Measurements from ENCODE around the gene ANAPC2. TPM values are rescaled to one million over a fixed set of nuclear protein-coding genes. Genes with fewer than 3 reads are reported as not detected.

ANAPC2 gene
- total RNA-seq, 4 donors from 2014 or later = 14.0 to 34.1 (median 25.1) TPM

DNA sequence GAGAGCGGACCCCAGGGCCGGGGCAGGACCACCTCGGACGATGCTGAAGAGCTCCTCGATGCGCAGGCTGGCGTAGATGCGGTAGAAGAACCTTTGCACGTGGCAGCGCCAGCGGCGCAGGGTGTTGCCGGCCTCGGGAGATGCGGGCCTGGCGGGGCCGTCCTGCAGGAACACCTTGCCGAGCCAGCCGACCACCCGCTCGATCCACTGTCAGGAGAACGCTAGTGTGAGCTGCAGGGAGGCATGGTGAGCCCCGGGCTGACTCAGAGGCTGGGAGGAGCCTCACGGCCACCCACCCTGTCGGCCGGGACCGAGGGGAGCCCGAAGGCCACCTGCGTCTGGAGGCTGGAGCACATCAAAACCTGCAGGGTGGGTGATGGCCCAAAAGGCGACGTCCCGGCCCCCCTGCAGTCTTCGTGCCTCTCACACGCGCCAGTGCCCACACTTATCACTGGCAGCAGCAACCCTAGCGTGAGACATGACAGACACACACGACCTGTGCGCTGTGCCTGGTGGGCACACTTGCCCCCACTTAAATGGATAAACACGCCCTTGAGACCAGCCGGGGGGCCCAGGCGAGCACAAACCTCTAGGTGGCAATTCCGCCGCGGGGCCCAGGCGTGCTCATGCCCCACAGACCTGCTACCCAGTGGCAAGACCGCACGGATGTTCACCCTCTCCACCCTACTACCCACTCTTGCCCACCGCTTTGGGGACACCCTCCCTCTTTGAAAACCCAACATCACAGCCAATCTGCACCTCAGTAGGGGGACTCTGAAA, 3.3 kb downstream of the ANAPC2 start:
- H3K36me3 ChIP-seq = peaks cover 47 to 79% (median 47%) of the 10 kb centered on the region in 3 donors

DNA sequence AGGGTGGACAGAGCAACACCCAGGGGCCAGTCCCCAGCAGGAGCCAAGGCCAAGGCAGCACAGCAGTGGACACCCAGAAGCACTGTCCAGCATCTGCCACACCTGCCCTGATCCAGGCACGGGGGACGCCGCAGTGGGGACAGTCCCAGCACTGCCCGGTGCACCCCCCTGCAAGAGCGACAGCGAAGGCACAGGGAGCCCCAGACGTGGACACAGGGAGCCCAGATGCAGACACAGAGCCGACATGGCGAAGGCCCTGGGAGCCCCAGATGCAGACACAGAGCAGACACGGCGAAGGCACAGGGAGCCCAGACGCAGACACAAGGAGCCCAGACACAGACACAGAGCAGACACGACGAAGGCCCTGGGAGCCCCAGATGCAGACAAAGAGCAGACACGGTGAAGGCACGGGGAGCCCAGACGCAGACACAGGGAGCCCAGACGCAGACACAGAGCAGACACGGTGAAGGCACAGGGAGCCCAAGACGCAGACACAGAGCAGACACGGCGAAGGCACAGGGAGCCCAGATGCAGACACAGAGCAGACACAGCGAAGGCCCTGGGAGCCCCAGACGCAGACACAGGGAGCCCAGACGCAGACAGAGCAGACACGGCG, 4.3 kb downstream of the ANAPC2 start:
- DNase-seq = no peak
- no peaks in the 10 kb centered on the region for H3K27me3 ChIP-seq
- no peak overlapping the region for H3K27ac ChIP-seq
- H3K36me3 ChIP-seq = peaks cover 53 to 85% (median 54%) of the 10 kb centered on the region in 3 donors
- H3K9me3 ChIP-seq = no peaks in the 10 kb centered on the region
- intact Hi-C loops (cut with DNase I) = loop anchor here (10.0 kb wide), 1 partner anchor 51 kb away; the partner anchor contains the start of gene SLC34A3
- no peak overlapping the region for H3K4me3 ChIP-seq
- peaks cover 22 to 38% (median 23%) of the 10 kb centered on the region in 3 donors for H3K4me1 ChIP-seq
- TF ChIP-seq POLR2A (IDR thresholded peaks at IDR 0.05) = no peak
- TF ChIP-seq, protein P1, sequence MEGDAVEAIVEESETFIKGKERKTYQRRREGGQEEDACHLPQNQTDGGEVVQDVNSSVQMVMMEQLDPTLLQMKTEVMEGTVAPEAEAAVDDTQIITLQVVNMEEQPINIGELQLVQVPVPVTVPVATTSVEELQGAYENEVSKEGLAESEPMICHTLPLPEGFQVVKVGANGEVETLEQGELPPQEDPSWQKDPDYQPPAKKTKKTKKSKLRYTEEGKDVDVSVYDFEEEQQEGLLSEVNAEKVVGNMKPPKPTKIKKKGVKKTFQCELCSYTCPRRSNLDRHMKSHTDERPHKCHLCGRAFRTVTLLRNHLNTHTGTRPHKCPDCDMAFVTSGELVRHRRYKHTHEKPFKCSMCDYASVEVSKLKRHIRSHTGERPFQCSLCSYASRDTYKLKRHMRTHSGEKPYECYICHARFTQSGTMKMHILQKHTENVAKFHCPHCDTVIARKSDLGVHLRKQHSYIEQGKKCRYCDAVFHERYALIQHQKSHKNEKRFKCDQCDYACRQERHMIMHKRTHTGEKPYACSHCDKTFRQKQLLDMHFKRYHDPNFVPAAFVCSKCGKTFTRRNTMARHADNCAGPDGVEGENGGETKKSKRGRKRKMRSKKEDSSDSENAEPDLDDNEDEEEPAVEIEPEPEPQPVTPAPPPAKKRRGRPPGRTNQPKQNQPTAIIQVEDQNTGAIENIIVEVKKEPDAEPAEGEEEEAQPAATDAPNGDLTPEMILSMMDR (IDR thresholded peaks at IDR 0.05) = no peak
- 91 to 93% methylated on average over 18 to 25 of the region's 27 CpGs for WGBS, 2 donors

More for the DNA sequence above, 3.3 kb downstream of the ANAPC2 start:
- H3K27ac ChIP-seq = no peak overlapping the region
- H3K4me1 ChIP-seq = peaks cover 31 to 48% (median 32%) of the 10 kb centered on the region in 3 donors
- DNase-seq = no peak
- TF ChIP-seq, protein P1 (IDR thresholded peaks at IDR 0.05) = no peak
- TF ChIP-seq POLR2A (IDR thresholded peaks at IDR 0.05) = no peak
- H3K9me3 ChIP-seq = no peaks in the 10 kb centered on the region
- intact Hi-C loops (cut with DNase I) = loop anchor here (10.0 kb wide), 1 partner anchor 50 kb away; the partner anchor contains the start of gene SLC34A3
- WGBS, 2 donors = 90% methylated on average over 23 to 24 of the region's 48 CpGs
- no peak overlapping the region for H3K4me3 ChIP-seq
- H3K27me3 ChIP-seq = no peaks in the 10 kb centered on the region

DNA sequence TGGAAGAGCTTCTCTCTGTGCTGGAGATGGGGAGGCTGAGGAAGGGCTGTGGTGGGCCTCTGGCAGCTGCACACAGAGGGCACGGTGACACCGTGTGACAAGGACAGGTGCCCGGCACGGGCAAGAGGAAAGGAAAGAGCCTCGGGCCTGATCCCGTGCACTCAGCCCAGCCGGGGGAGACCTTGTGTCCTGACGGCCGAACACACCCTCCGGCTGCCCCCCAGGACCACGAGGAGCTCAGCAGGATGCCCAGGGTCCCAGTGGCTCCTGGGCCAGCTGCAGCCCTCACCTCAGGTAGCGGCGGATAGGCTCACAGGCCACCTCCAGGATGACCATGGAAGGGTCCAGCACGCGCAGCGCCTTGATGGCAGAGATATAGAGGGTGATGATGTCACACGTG, 5.5 kb downstream of the ANAPC2 start:
- Histone ChIP-seq H3K4me3 (no peak overlapping the region), H3K9me3 (no peaks in the 10 kb centered on the region), H3K4me1 (peaks cover 20 to 34% (median 21%) of the 10 kb centered on the region in 3 donors), H3K27ac (no peak overlapping the region), H3K27me3 (no peaks in the 10 kb centered on the region), H3K36me3 (peaks cover 54 to 97% (median 61%) of the 10 kb centered on the region in 3 donors)
- DNase-seq = no peak
- intact Hi-C loops (cut with DNase I) = loop anchor here (10.0 kb wide), 1 partner anchor 52 kb away; the partner anchor contains the start of gene SLC34A3
- WGBS, 2 donors = 96 to 100% methylated on average over 5 to 6 of the region's 17 CpGs
- no peak for TF ChIP-seq POLR2A (IDR thresholded peaks at IDR 0.05)
- TF ChIP-seq, protein P1 (IDR thresholded peaks at IDR 0.05) = no peak

DNA sequence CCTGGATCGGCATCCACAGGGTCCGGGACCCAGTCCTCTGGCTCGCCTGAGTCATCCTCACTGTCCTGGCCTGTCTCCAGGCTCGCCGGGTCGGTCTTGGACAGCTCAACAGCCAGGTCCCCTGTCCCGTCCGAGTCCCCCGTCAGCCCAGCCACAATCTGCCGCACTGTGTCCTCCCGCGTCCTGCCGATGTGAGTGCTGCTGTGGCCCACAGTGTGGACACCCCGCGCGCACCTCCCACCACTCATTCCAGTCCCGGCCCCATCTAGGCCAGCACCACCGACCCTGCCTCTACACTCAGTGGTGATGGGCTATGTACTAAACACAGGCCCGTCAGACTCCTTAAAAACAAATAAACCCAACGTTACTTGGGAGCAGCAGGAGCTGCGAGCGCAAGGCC, 6.7 kb downstream of the ANAPC2 start:
- intact Hi-C loops (cut with DNase I) = loop anchor here (10.0 kb wide), 1 partner anchor 53 kb away; the partner anchor contains the start of gene SLC34A3
- peaks cover 51 to 100% (median 61%) of the 10 kb centered on the region in 3 donors for H3K36me3 ChIP-seq
- 60 to 84% methylated on average over 1 to 13 of the region's 22 CpGs for WGBS, 2 donors
- H3K9me3 ChIP-seq = no peaks in the 10 kb centered on the region
- H3K27me3 ChIP-seq = no peaks in the 10 kb centered on the region
- no peak for DNase-seq
- TF ChIP-seq POLR2A (IDR thresholded peaks at IDR 0.05) = no peak
- TF ChIP-seq, protein P1 (IDR thresholded peaks at IDR 0.05) = no peak
- H3K4me3 ChIP-seq = no peak overlapping the region
- H3K4me1 ChIP-seq = peaks cover 9 to 28% (median 10%) of the 10 kb centered on the region in 3 donors
- no peak overlapping the region for H3K27ac ChIP-seq

Data from esophagus squamous epithelium (tissue), 5 donors.